Esophagus mucosa (tissue), 1 donor: ENCODE measurements around the gene KLHL28. TPM values are rescaled to one million over a fixed set of nuclear protein-coding genes. Genes with fewer than 3 reads are reported as not detected.
A peak's percentile ranks its signal among the peaks of the same experiment; 100 is the strongest.

ENCODE experiments used
- ATAC-seq: fragments of 200-7000 bp; cut with Tn5 transposase; one replicate; pipeline ENCODE4 v1.9.1; 2020
- total RNA-seq: library from RNA; stranded (reverse); gene quantifications from one replicate; pipeline ENCODE4 v1.2.4, GENCODE V29; 2023
- donor health status: DM: yes; HTN: yes; CAD: no.

KLHL28 gene
- total RNA-seq, 1 donor from 2014 or later: 8.2 TPM

- ATAC-seq: no peak
Observed at GRCh38 chr14:44959538-44959937, 2.2 kb downstream of the KLHL28 start.

GRCh38 chr14:44956866-44957265, 4.9 kb downstream of the KLHL28 start:
- ATAC-seq: no peak

GRCh38 chr14:44955528-44955927, 6.2 kb downstream of the KLHL28 start:
- ATAC-seq: no peak

GRCh38 chr14:44954750-44955149, 7.0 kb downstream of the KLHL28 start:
- ATAC-seq: no peak

- no peak for ATAC-seq
Observed at GRCh38 chr14:44952391-44953110, 9.2 kb downstream of the KLHL28 start.

GRCh38 chr14:44951051-44951450, 10.7 kb downstream of the KLHL28 start:
- ATAC-seq: no peak

GRCh38 chr14:44945264-44945663, 16.5 kb downstream of the KLHL28 start:
- no peak for ATAC-seq

GRCh38 chr14:44944107-44944506, 17.6 kb downstream of the KLHL28 start:
- ATAC-seq: no peak

GRCh38 chr14:44942436-44942835, 19.3 kb downstream of the KLHL28 start:
- no peak for ATAC-seq

GRCh38 chr14:44941591-44941990, 20.2 kb downstream of the KLHL28 start:
- ATAC-seq: no peak

- no peak for ATAC-seq
Observed at GRCh38 chr14:44940944-44941343, 20.8 kb downstream of the KLHL28 start.

- ATAC-seq: no peak
Observed at GRCh38 chr14:44940211-44940610, 21.5 kb downstream of the KLHL28 start.

- ATAC-seq: no peak
Observed at GRCh38 chr14:44937547-44937946, 24.2 kb downstream of the KLHL28 start.

- no peak for ATAC-seq
Observed at GRCh38 chr14:44935155-44935554, 26.6 kb downstream of the KLHL28 start.

GRCh38 chr14:44928793-44929192, 33.0 kb downstream of the KLHL28 start:
- ATAC-seq: no peak

- ATAC-seq: peak; percentile 59
Observed at GRCh38 chr14:44914849-44915248, 46.9 kb downstream of the KLHL28 start.

GRCh38 chr14:44912041-44912869, 49.5 kb downstream of the KLHL28 start:
- ATAC-seq: peak; percentile 45

GRCh38 chr14:44910821-44911220, 50.9 kb downstream of the KLHL28 start:
- ATAC-seq: no peak

GRCh38 chr14:44901696-44902095, 60.1 kb downstream of the KLHL28 start:
- ATAC-seq: no peak

- no peak for ATAC-seq
Observed at GRCh38 chr14:44898551-44898950, 63.2 kb downstream of the KLHL28 start.

- ATAC-seq: no peak
Observed at GRCh38 chr14:44897845-44898151, 63.9 kb downstream of the KLHL28 start.

- ATAC-seq: peak; percentile 100
Observed at GRCh38 chr14:44897041-44897844, 64.5 kb downstream of the KLHL28 start.
